Skeletal muscle cell (primary cell): ENCODE measurements around the gene PTK6.
A peak's percentile ranks its signal among the peaks of the same experiment; 100 is the strongest.
"Not testable (repeated sequence)": the region's sequence is repeated elsewhere in the genome, so short reads cannot be mapped to it uniquely, and the experiment has no call there.

Experiments used
- DNase-seq: peaks from one replicate; pipeline ENCODE4 v3.0.0-alpha.2; 2010; ENCODE audit warnings: low read depth
- H3K4me3 ChIP-seq: 2 replicates; pipeline ENCODE4 v1.5.1; 2011; ENCODE audit warnings: low read depth, mild to moderate bottlenecking, control low read depth, low read length, moderate library complexity

The PTK6 gene

GRCh38 chr20:63536997-63537524 lies at the start of gene PTK6:
TSS of gene PTK6 (minus strand) at chr20:63537376. CDS start at chr20:63537314, 62 bp downstream.
- H3K4me3 ChIP-seq: peak within 1 kb of the TSS; percentile 26
- no peak for DNase-seq

GRCh38 chr20:63586797-63587196 lies 49.6 kb upstream of the PTK6 start:
- no peak for DNase-seq
- H3K4me3 ChIP-seq: no peak overlapping the region

DNA sequence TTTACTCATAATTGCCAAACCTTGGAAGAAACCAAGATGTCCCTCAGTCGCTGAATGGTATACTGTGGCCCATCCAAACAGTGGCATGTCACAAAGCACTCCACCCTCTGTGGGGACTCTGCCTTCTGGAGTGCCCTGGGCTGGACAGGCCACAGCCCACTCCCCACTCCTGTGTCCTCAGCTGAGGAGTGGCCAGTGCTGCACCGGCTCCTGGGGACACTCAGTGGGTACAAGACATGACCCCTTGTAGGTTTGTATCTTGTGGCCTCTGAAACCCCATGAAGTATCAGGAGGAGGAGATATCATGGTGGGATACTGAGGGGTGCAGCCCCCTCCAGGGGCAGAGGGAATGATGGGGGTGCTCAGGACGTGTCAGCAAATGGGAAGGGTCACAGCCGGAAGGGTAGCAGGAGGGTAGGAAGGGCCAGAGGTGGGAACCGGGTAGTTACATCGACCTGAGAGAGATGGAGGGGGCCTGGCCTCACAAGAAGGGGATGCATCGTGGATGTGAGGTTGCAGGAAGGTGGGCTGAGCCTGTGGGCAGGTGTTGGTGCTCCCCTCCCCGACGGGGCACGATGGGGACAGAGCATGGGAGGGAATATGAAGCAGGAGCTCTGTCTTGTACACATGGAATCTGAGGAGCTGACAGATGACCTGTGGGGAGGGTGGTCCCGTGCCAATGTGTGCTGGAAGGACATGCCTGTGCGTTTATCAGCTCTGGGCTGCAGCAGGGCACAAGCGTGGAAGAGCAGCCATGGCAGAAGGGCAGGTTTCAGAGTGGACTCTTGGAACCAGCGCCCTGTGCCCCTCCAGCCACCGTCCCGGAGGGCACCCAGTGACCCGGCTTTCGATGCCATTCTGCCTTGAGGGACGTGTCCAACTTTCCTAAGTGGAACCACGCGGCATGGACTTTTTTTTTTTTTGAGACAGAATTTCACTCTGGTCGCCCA lies 48.7 kb upstream of the PTK6 start:
- no peak overlapping the region for H3K4me3 ChIP-seq

GRCh38 chr20:63582382-63583063 lies 45.3 kb upstream of the PTK6 start:
- DNase-seq: no peak
- H3K4me3 ChIP-seq: no peak overlapping the region

More for the DNA sequence above, 48.7 kb upstream of the PTK6 start:
- no peak for DNase-seq

- no peak for DNase-seq
- no peak overlapping the region for H3K4me3 ChIP-seq
Observed at GRCh38 chr20:63580796-63581461, 43.8 kb upstream of the PTK6 start.

DNA sequence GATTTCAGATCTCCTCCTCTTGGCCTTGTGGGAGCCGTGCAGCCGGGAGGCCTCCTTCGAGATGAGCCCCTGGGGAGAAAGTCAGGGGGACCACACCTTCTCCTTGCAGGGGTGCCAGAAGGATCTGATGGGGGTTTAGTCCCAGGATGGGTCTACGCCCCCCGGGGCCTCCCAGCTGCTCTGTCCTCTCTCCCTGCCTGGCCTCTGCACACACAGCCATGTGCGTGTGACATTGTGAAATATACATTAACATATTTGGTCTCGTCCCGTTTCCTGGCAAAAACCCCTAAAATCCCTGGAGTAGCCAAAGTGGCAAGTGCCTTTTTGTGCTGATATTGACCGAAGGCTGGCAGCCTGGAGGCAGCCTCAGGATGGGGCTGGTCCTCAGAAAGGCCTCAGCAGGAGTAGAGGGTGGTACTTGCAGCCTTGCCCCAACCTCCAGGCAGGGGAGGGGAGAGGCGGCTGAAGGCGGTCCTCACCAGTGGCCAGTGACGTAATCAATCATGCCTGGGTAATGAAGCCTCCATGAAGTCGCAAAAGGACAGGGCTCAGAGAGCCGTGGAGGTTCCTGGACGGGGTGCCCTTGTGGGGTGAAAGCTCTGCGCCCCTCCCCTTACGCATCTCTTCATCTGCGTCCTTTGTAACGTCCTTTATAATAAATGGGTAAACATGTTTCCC lies 42.0 kb upstream of the PTK6 start:
- no peak for DNase-seq
- H3K4me3 ChIP-seq: no peak overlapping the region

DNA sequence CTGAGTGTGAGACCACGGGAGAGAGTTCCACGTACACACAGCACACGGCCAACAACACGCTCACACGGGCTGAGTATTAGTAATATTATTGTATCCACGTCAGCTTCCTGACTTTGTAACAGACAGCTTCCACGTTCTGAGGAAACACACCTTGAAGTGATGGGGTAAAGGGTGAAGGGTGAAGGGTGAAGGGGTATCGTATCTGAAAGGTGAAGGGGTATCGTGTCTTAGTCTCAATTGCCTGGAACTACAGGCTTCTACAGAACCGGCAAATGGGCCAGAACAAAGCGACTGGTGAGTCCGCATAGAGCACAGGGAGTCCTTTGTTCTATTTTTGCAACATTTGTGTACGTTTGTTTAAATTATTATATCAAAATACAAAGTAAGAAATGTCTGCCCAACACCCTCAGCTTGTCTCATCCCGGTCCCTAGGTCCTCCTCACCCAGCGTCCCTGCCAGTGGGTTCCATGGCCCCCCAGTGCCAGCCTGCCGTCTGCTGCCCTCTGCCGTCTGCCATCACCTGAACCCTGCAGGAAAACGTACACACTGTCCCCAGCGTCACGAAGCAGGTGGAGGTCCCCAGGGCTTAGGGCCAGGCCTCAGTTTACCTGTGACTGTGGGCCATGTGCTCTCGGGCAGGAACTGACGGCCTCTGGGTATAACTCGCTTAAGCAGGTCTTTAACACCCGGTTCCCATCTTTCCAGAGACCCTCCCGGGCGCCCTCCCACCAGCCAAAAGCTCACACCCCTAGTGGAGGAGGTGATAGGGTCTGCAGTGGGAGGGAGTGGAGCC lies 41.2 kb upstream of the PTK6 start:
- no peak for DNase-seq
- H3K4me3 ChIP-seq: no peak overlapping the region

DNA sequence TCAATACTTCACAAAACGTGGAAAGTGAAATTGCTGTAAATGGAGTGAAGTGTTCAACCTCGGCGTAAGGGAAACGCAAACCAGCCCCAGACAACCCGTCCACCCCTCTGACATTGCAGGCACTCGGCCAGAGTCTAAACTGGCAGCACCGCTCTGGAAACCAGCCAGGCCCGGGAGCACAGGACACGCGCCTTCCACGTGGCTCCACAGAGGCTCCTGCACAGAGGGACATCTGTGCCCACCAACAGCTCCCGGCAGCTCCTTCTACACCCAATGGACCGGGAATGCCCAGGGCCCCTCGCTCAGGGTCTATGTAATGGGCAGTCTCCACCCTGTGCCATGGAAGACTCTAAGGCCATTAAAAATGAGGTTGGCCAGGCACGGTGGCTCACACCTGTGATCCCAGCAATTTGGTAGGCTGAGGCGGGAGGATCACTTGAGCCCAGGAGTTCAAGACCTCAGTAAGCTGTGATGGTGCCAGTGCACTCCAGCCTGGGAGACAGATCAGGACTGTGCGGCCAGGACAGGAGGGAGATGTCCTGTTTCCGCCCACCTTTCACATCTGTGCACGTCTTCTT lies 40.2 kb upstream of the PTK6 start:
- no peak for DNase-seq
- no peak overlapping the region for H3K4me3 ChIP-seq

- H3K4me3 ChIP-seq: no peak overlapping the region
- no peak for DNase-seq
Observed at GRCh38 chr20:63576311-63576710, 39.1 kb upstream of the PTK6 start.

DNA sequence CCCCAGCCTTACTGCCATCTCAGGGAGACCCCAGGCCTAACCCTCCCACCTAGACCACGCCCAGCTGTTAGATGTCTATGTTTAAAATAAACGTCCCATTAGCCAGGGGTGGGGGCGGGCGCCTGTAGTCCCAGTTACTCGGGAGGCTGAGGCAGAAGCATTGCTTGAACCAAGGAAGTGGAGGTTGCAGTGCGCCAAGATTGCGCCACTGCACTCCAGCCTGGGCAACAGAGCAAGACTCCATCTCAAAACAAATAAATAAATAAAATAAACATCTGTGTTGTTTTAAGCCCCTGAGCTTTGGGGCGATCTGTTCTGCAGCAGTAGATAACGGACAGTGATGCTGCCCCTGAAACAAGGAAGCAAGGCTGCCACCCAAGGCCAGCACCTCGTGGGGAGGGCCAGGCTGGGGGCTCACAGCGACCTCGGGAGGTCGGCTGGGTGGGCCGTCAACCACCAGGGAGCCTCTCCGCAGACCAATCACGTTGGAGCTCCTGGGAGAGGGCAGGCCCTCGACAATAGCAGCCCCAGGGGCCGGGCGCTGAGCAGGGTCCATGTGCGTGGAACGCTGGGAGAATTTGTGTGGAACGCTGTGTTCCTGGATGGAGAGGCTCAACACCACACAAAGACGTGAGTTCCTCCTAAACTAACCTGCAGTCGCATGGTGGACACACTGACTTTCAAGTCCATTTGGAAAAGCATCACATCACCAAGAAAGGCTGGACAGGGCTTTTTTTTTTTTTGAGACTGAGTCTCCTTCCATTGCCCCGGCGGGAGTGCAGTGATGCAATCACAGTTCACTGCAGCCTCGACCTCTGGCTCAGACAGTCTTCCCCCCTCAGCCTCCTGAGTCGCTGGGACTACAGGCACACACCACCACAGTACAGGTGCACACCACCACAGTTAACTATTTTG lies 37.9 kb upstream of the PTK6 start:
- H3K4me3 ChIP-seq: no peak overlapping the region
- DNase-seq: no peak

- H3K4me3 ChIP-seq: peak within 1 kb of the TSS; percentile 75
- DNase-seq: no peak
Observed at GRCh38 chr20:63574156-63574828, 37.1 kb upstream of the PTK6 start, which contains the start of gene HELZ2. TSS of gene HELZ2 (minus strand) at chr20:63574239. CDS start at chr20:63572385, 1,854 bp downstream.

DNA sequence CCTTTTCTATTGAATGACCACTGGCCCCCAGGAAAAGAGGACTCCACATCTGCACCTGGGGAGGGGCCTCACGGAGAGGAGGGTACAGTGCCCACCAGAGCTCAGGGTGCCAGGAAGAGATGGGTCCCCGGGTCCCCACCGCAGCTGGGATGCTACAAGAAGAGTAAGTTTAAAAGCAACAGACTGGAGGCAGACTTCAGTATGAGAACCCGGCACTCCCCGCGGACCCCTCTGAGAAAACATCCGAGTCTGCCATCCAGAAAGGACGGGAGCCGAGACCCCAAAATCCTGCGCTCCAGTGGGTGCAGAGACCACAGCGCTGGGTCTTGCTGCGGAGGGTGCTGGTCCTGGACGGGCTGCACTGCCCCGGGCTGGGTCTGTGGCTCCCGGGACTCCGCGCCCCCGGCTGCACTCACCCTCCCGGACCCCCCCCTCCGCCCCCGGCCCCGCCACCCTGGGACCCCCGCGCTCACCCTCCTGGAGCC lies 36.5 kb upstream of the PTK6 start:
- H3K4me3 ChIP-seq: peak overlapping the region; percentile 75
- DNase-seq: no peak

DNA sequence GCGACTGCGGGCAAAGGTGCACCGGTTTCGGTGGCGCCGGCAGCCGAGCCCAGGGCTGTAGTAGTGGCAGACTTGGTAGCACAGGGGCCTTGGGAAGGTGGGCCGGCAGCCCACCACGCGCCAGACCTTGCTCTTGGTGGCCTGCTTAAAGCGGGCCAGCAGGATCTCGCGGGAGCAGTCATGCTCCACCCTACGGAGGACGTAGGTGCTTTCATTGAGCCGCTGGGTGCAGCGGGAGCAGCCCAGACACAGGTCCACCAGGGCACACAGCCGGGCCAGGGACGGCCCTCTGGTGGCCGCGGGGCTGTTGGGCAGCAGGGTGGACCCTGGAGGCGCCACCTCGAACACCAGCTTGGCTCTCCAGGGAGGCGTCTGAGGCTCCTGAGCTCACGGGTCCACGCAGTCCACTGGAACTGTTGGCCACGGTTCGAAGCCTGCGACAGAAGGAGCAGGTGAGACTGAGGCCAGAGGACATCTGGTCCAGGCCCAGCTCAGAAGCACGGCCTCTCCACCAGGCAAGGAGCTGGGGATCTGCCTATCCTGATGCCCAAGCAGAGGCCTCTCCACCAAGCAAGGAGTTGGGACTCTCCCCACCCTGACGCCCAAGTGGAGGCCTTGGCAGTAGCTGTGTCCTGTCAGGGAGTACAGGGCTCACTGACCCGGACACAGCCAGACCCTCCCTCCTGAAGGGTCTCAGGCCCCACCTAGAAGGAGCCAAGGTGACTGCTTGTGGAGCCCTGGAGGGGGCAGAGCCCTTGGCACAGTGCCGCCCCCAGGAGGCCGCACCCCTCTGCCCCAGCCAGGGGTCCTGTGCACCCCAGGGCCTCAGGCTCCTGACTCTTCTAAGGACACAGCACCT lies 35.8 kb upstream of the PTK6 start:
- DNase-seq: no peak
- H3K4me3 ChIP-seq: peak overlapping the region; percentile 75

DNA sequence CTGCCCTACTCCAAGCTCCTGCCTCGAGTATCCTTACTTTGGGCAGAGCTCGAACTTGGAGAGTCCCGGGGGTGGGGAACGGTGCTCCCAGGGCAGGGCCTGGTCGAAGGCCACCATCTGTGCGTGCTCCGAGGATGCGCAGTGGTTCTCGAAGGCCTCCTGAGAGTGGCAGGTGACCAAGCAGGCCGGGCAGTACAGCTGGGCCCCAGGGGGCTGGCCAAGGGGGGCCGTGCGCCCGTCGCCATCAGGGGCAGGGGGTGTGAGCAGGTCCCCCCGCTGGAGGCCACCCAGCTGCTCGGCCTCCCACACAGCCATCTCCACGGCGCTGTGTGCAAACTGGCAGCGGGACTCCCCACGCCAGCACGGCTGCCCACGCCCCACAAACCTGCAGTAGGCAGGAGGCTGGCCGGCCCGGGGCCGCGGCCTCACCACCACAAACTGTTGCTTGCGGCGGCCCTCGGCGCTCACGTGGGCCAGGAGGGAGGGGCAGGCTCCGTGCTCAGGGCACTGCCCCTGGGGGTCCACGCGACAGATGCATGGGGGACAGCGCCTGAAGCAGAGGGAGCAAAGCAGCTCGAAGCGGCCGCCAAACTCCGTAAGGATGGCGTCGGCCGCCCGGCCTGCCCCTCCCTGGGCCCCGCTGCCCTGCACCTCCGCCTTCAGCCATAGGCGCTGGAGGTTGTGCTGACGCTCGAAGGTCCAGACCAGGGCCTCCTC lies 35.1 kb upstream of the PTK6 start:
- no peak for DNase-seq
- no peak overlapping the region for H3K4me3 ChIP-seq

GRCh38 chr20:63571087-63571478 lies 33.9 kb upstream of the PTK6 start:
- DNase-seq, H3K4me3 ChIP-seq: not testable (repeated sequence)
